ENCODE measurements around the gene SLC66A3.

The SLC66A3 gene

DNA sequence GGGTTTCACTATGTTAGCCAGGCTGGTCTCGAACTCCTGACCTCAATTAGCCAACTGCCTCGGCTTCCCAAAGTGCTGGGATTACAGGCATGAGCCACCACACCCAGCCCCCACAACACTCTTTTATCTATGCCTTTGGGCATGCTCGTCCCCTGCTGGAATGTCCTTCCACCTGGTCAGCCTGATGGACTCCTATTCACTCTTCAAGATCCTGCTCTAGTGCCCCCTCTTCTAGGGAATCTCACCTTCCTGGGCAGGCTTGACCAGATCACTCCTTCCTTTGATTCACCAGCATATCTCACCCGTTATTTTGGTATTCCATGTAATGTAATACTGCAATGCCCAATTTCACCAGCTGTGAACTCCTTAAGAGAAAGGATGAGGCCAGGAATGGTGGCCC is 13.9 kb upstream of the SLC66A3 start:
- H3K9me3 Mint-ChIP-seq = peaks cover 3% of the 10 kb centered on the region
- H3K27ac Mint-ChIP-seq = no peak overlapping the region
- peaks cover 7% of the 10 kb centered on the region for H3K4me1 Mint-ChIP-seq

DNA sequence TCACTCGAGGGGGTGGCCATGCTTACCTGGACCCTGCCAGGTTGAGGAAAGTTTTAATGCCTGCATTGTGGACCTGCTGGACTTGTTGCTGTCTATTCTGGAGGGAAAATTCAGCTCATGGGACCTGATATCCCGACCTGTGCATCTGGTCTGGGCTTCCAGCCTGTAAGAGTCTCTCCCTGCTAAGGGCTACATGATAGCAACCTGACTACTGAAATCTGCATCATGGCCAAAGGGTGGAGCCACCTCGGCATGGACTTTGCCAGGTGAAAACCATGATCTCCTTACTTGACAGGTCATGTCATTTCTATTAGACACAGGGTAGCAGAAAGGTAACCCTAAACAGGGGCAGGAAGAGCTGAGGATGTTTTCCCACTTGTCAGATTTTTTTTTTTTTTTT is 12.9 kb upstream of the SLC66A3 start:
- Mint-ChIP-seq H3K36me3 (ENCODE audit: low read depth) (no peaks in the 10 kb centered on the region), H3K9me3 (peaks cover 3% of the 10 kb centered on the region), H3K27me3 (ENCODE audit: low read depth) (peaks cover 9% of the 10 kb centered on the region), H3K4me3 (no peak overlapping the region), H3K27ac (no peak overlapping the region), H3K4me1 (peaks cover 7% of the 10 kb centered on the region)
- TF ChIP-seq, protein P1, sequence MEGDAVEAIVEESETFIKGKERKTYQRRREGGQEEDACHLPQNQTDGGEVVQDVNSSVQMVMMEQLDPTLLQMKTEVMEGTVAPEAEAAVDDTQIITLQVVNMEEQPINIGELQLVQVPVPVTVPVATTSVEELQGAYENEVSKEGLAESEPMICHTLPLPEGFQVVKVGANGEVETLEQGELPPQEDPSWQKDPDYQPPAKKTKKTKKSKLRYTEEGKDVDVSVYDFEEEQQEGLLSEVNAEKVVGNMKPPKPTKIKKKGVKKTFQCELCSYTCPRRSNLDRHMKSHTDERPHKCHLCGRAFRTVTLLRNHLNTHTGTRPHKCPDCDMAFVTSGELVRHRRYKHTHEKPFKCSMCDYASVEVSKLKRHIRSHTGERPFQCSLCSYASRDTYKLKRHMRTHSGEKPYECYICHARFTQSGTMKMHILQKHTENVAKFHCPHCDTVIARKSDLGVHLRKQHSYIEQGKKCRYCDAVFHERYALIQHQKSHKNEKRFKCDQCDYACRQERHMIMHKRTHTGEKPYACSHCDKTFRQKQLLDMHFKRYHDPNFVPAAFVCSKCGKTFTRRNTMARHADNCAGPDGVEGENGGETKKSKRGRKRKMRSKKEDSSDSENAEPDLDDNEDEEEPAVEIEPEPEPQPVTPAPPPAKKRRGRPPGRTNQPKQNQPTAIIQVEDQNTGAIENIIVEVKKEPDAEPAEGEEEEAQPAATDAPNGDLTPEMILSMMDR (IDR thresholded peaks at IDR 0.05; ENCODE audit: unreplicated experiment in 3 of 3) = no peak

More for the DNA sequence above, 13.9 kb upstream of the SLC66A3 start:
- Mint-ChIP-seq H3K27me3 (ENCODE audit: low read depth) (peaks cover 10% of the 10 kb centered on the region), H3K4me3 (no peak overlapping the region), H3K36me3 (ENCODE audit: low read depth) (no peaks in the 10 kb centered on the region)
- TF ChIP-seq, protein P1 (IDR thresholded peaks at IDR 0.05; ENCODE audit: unreplicated experiment in 3 of 3) = no peak

DNA sequence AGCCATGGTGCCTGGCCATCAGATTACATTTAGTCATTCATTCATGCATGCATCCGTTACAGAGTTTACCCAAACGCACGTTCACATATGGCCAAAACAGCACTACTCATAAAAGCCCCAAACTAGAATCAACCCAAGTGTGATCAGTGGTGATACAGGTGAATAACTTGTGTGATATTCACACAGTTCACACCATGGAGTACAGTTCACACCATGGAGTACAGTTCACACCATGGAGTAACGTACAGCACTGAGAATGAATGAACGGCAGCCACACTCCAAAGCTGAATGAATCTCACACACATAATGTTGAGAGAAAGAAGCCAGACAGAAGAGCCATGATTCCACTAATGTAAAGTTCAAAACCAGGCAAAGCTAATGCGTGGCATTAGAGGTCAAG is 12.3 kb upstream of the SLC66A3 start:
- TF ChIP-seq, protein P1 (IDR thresholded peaks at IDR 0.05; ENCODE audit: unreplicated experiment in 3 of 3) = no peak
- no peak overlapping the region for H3K4me3 Mint-ChIP-seq
- H3K4me1 Mint-ChIP-seq = peaks cover 7% of the 10 kb centered on the region
- no peak overlapping the region for H3K27ac Mint-ChIP-seq
- H3K9me3 Mint-ChIP-seq = peaks cover 3% of the 10 kb centered on the region
- H3K27me3 Mint-ChIP-seq (ENCODE audit: low read depth) = peaks cover 9% of the 10 kb centered on the region
- no peaks in the 10 kb centered on the region for H3K36me3 Mint-ChIP-seq (ENCODE audit: low read depth)

DNA sequence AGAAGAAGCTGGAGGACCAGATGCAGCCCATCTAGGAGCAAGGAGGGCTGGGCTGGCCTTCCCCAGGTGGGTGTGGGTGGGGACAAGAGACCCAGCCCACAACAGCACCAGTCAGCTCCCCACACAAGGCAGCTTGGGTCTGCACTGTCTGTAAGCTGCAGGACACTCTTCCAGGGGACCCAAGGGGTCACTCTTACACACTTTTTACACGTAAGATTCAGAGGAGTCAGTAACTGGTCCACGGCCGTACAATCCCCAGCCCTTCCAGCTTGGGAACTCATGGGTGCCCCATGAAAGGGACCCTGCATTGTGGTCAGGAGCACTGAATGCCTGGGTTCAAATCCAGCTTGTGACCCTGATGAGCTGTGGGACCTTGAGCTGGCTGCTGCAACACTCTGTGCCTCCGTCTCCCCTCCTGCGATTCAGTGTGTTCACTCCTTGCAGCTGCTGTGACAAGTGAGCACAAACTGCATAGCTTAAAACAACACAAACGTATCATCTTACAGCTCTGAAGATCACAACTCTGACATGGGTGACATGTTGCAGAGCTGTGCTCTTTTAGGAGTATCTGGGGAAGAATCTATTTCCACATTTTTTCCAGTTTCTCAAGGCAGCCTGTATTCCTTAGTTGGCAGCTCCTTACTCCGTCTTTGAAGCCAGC is 11.1 kb upstream of the SLC66A3 start:
- Mint-ChIP-seq H3K27ac (no peak overlapping the region), H3K4me1 (peaks cover 7% of the 10 kb centered on the region)

DNA sequence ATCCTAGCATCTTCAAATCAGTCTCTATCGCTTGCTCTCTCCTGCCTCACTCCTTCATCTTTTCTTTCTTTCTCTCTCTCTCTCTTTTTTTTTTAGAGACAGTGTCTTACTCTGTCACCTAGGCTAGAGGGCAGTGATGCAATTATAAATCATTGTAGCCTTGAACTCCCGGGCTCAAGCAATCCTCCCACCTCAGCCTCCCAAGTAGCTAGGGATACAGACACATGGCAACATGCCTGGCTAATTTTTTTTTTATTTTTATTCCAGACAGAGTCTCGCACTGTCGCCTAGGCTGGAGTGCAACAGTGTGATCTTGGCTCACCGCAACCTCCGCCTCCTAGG is 10.6 kb upstream of the SLC66A3 start:
- Mint-ChIP-seq H3K4me1 (peaks cover 7% of the 10 kb centered on the region), H3K27ac (no peak overlapping the region), H3K27me3 (ENCODE audit: low read depth) (peaks cover 14% of the 10 kb centered on the region), H3K4me3 (no peak overlapping the region), H3K36me3 (ENCODE audit: low read depth) (no peaks in the 10 kb centered on the region), H3K9me3 (peaks cover 3% of the 10 kb centered on the region)
- TF ChIP-seq, protein P1 (IDR thresholded peaks at IDR 0.05; ENCODE audit: unreplicated experiment in 3 of 3) = no peak

More for the DNA sequence above, 11.1 kb upstream of the SLC66A3 start:
- Mint-ChIP-seq H3K27me3 (ENCODE audit: low read depth) (peaks cover 14% of the 10 kb centered on the region), H3K4me3 (no peak overlapping the region), H3K36me3 (ENCODE audit: low read depth) (no peaks in the 10 kb centered on the region), H3K9me3 (peaks cover 3% of the 10 kb centered on the region)
- TF ChIP-seq, protein P1 (IDR thresholded peaks at IDR 0.05; ENCODE audit: unreplicated experiment in 3 of 3) = no peak

DNA sequence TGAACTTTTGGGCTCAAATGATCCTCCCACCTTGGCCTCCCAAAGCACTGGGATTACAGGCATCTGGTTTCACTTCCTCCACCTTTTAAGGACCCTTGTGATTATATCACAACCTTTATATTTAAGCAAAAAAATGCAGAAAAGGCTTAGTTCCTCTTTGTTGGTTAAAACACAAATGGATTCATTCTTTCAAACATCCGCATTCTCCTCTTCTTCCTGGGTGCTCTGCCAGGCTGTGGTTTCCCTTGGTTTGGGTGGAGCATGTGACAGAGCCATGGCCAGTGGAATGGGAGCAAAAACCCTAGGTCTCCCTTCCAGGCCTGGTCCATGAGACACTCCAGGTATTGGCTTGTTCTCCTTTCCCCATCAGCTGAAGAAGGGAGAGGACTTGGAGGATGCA is 9.9 kb upstream of the SLC66A3 start:
- peaks cover 14% of the 10 kb centered on the region for H3K27me3 Mint-ChIP-seq (ENCODE audit: low read depth)
- TF ChIP-seq, protein P1 (IDR thresholded peaks at IDR 0.05; ENCODE audit: unreplicated experiment in 3 of 3) = no peak
- H3K4me1 Mint-ChIP-seq = peaks cover 7% of the 10 kb centered on the region
- H3K36me3 Mint-ChIP-seq (ENCODE audit: low read depth) = no peaks in the 10 kb centered on the region
- H3K4me3 Mint-ChIP-seq = no peak overlapping the region
- peaks cover 3% of the 10 kb centered on the region for H3K9me3 Mint-ChIP-seq
- no peak overlapping the region for H3K27ac Mint-ChIP-seq
